ENCODE measurements around the gene SLC30A3.
"Not testable (repeated sequence)": the region's sequence is repeated elsewhere in the genome, so short reads cannot be mapped to it uniquely, and the experiment has no call there.

Gene SLC30A3

GRCh38 chr2:27262379-27263286 is at the start of gene SLC30A3:
Gene SLC30A3 (minus strand): TSS chr2:27263047. CDS start chr2:27262906, 141 bp downstream.
- no peak for DNase-seq (ENCODE audit: low spot score)

- no peak for DNase-seq (ENCODE audit: low spot score)
Measured at GRCh38 chr2:27312152-27312551, 49.3 kb upstream of the SLC30A3 start.

DNA sequence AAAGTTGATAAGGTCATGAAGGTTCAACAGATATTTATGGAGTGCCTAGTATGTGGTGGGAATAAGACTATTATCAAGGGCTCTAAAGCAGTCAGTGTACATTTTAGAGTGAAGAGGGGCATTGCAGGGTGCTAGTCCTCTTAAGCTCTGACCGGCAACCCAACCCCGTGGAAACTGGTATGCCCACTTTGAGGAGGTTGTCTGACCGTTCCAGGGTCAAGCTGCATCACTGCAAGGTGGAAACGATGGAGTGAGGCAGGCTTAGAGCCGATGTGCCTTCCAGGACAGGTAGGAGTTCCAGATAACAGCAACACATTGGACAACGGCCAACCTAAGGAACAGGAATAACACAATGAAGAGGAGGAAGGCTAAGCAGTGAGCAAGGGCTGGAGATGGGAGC is 46.8 kb upstream of the SLC30A3 start:
- DNase-seq (ENCODE audit: low spot score) = no peak

DNA sequence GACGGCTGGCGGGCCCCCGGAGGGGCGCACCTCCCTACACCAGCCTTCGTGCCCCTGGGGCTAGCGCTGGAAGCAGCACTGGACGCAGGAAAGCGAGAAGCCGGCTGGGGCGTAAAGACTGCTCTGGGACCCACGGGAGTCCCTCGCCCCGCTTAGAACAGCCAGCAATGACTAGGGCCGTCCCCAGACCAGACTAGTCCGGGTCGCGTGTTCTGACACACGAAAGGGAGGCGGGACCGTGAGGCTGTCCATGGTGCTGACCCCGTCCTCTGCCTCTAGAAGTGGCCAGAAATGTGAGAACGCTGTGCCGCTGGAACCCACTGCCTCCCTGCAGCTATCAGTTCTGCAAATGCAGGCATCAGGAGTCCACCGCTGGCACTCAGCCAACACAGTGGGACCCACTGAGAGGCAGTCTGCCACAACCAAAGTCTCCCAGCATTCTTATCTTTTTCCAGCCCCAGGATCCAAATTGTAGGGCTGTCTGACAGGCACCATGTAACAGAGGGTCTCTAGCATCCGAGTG is 45.6 kb upstream of the SLC30A3 start, which contains the start of gene UCN:
Gene UCN (minus strand): TSS at position 87 of the 523 bp plus-strand sequence. CDS start 550 bp downstream, outside the sequence.
- DNase-seq (ENCODE audit: low spot score) = no peak

GRCh38 chr2:27307545-27308358 is 44.9 kb upstream of the SLC30A3 start:
- no peak for DNase-seq (ENCODE audit: low spot score)

DNA sequence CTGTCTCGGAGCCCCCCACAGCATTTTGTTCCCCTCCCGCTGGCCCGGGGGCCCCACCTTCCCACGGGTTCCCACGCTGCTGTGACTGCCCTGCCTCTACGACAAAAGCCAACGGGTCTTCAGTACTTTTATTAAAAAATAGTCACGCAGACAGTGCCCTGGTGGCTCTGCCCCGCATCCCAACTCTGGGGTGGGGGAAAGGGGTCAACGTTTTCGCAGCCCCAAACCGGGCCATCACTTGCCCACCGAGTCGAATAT is 44.4 kb upstream of the SLC30A3 start:
- no peak for DNase-seq (ENCODE audit: low spot score)

GRCh38 chr2:27306573-27307286 is 43.9 kb upstream of the SLC30A3 start:
- no peak for DNase-seq (ENCODE audit: low spot score)

GRCh38 chr2:27306136-27306535 is 43.3 kb upstream of the SLC30A3 start:
- DNase-seq (ENCODE audit: low spot score) = no peak

DNA sequence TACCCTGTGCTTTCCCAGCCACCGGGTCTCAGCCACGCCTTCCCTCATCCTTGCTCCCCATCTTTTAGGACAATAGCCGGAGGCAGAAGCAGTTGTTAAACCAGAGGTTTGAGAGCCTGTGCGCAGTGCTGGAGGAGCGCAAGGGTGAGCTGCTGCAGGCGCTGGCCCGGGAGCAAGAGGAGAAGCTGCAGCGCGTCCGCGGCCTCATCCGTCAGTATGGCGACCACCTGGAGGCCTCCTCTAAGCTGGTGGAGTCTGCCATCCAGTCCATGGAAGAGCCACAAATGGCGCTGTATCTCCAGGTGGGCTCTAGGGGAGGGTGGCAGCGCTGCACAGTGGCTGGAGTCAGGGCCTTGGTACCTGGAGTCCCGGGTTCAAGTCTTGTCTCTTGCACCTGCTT is 42.7 kb upstream of the SLC30A3 start:
- DNase-seq (ENCODE audit: low spot score) = no peak

DNA sequence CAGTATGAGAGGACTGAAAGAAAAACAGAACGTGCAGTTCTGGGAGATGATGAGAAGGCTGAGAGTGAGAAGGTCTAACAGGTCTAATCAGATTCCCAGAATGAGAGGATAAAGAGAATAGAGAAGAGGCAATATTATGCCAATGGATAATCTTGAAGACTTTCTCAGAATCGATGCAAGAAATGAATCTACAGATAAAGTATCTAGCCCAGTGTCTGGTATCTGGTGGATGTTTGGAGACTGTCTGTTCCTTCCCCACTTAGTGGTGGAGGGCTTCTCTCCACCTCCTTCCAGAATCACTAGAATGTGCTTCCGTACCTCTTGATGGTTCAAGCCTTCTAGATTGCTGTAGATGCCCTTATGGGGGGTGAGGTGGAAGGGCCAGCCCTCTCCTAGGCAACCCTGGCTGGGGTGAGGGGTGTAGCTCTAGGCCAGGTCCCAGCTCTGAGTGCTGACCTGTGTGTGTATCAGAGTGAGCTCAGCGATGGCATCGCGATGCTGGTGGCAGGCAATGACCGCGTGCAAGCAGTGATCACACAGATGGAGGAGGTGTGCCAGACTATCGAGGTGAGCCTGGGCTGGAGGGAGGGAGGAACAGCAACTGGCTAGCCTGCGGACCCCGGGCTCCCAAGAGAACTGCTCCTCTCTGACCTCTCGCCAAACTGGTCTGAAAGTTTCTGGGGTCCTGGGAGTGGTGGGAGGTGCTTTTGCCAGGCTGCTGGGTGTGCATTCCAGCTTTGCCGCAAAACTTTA is 41.8 kb upstream of the SLC30A3 start:
- no peak for DNase-seq (ENCODE audit: low spot score)

DNA sequence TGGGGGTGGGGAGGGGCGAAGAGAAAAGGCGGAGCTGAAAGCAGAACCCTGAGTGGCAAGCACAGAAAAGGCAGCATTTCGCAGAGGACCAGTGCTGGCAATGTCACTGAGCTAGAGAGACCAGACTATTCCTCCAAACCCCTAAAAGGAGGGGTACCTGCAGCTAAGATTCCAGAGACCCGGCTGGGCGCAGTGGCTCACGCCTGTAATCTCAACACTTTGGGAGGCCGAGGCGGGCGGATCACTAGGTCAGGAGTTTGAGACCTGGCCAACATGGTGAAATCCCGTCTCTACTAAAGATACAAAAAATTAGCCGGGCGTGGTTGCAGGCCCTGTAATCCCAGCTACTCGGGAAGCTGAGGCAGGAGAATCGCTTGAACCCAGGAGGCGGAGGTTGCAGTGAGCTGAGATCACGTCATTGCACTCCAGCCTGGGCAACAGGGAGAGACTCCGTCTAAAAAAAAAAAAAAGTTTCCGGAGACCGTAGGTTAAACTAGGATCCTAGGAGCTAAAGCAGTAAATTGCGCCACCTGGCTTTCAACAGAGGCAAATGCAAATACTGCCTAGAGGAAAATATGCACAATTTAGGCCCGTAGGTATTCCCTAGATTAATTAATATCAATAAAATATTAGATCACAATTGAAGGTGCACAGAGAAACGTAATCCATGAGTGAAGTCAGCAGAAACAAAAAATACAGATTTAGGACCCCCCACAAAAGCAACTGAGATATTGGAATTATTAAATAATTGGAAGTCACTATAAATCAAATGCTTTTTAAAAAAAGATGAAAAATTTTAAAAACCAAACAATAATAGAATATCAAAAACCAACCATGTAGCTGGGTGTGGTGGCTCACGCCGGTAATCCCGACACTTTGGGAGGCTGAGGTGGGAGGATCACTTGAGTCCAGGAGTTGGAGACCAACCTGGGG is 40.5 kb upstream of the SLC30A3 start:
- peak; percentile 71 for DNase-seq (ENCODE audit: low spot score)

- not testable (repeated sequence) for DNase-seq (ENCODE audit: low spot score)
Measured at GRCh38 chr2:27300606-27301005, 37.8 kb upstream of the SLC30A3 start.

GRCh38 chr2:27298391-27299080 is 35.7 kb upstream of the SLC30A3 start:
- no peak for DNase-seq (ENCODE audit: low spot score)

DNA sequence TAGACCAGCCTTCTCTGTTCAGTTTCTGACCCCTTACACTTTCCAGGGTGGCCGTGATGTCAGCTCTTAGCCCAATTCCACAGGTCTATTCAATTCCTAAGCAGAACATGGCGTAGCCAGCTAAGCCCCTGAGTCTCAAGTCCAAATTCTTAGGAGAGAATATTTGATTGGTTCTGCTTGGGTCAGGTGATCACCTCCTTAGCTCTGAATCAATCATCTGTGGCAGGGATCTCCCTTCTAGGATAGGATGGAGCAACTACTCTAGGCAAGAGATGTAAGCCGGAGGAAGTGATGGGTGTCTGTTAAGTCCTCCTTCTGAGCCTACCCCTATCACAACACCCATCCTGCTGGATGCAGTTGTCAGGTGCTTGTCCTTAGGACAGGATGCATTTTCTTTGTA is 34.3 kb upstream of the SLC30A3 start:
- no peak for DNase-seq (ENCODE audit: low spot score)

DNA sequence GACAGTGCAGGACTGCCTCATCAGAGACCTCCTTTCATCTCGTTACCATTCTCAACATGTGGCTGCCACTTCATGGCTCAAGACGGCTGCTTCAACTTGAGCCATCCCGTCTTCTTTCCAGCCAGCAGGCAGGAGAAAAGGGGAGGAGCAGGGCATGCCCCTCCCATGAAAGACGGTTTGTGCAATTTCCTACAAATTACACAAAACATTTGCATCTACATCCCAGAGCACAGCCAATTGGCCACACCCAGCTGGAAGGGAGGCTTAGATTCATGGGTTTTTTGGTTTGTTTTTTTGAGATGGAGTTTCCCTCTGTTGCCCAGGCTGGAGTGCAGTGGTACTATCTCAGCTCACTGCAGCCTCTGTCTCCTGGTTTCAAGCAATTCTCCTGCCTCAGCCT is 33.6 kb upstream of the SLC30A3 start:
- no peak for DNase-seq (ENCODE audit: low spot score)

- no peak for DNase-seq (ENCODE audit: low spot score)
Measured at GRCh38 chr2:27294928-27295327, 32.1 kb upstream of the SLC30A3 start.

- no peak for DNase-seq (ENCODE audit: low spot score)
Measured at GRCh38 chr2:27291865-27292264, 29.0 kb upstream of the SLC30A3 start.

DNA sequence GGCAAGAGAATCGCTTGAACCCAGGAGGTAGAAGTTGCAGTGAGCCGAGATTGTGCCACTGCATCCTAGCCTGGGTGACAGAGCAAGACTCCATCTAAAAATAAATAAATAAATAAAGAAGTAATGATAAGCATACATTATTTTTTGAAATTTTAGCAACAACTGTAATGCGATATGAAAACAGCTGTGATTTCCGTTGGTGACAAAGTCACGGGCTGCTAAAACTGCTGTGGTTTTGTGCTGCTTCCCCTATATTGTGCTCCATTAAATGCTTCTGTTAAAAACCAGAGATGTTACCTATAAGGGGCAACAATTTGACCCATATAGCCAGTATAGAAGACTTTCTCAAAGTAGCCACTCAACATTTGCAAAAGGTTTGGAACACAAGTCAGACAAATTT is 27.7 kb upstream of the SLC30A3 start:
- no peak for DNase-seq (ENCODE audit: low spot score)

DNA sequence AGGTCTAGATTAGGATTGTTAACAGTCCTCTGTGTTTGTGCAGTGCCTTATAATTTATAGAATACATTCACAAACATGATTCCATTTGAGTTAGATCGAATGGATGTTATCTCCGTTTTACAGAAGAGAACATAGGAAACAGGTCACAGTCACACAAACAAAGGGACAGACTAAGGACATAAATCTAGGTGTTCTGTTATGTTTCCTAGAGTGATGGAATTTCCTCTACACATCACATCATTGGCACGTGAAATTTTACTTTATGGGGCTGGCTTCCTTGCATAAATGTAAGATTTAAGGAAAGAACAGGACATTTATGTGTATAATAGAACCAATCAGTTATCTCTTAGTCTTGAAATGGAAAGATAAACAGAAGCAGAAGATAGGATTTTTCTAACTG is 25.8 kb upstream of the SLC30A3 start:
- DNase-seq (ENCODE audit: low spot score) = no peak

- DNase-seq (ENCODE audit: low spot score) = no peak
Measured at GRCh38 chr2:27285481-27285880, 22.6 kb upstream of the SLC30A3 start.

All from COLO829 (cell line).